Activated naive CD8-positive, alpha-beta T cell (primary cell): ENCODE data around the gene FHIT.

Source experiments
- H3K27ac Mint-ChIP-seq: one replicate; pipeline ENCODE4 v1.8.0; 2021; ENCODE audit warnings: mixed read lengths
- H3K27me3 Mint-ChIP-seq: one replicate; pipeline ENCODE4 v1.8.0; 2021; ENCODE audit warnings: mixed read lengths
- H3K36me3 Mint-ChIP-seq: one replicate; pipeline ENCODE4 v1.8.0; 2021; ENCODE audit warnings: mixed read lengths
- H3K4me1 Mint-ChIP-seq: one replicate; pipeline ENCODE4 v1.8.0; 2021; ENCODE audit warnings: low read depth, mixed read lengths
- H3K4me3 Mint-ChIP-seq: one replicate; pipeline ENCODE4 v1.8.0; 2021; ENCODE audit warnings: mild to moderate bottlenecking, mixed read lengths
- H3K9me3 Mint-ChIP-seq: one replicate; pipeline ENCODE4 v1.8.0; 2021; ENCODE audit warnings: low read depth, mixed read lengths

Gene FHIT

GRCh38 chr3:61169621-61170251 lies 81.5 kb downstream of the FHIT start:
- H3K4me3 Mint-ChIP-seq = no peak overlapping the region
- no peak overlapping the region for H3K27ac Mint-ChIP-seq
- H3K4me1 Mint-ChIP-seq = no peaks in the 10 kb centered on the region
- H3K9me3 Mint-ChIP-seq = peaks cover 9% of the 10 kb centered on the region
- H3K36me3 Mint-ChIP-seq = peaks cover 19% of the 10 kb centered on the region
- no peaks in the 10 kb centered on the region for H3K27me3 Mint-ChIP-seq

GRCh38 chr3:61168286-61168685 lies 83.0 kb downstream of the FHIT start:
- peaks cover 19% of the 10 kb centered on the region for H3K36me3 Mint-ChIP-seq
- no peaks in the 10 kb centered on the region for H3K27me3 Mint-ChIP-seq
- no peaks in the 10 kb centered on the region for H3K4me1 Mint-ChIP-seq
- H3K27ac Mint-ChIP-seq = no peak overlapping the region
- peaks cover 10% of the 10 kb centered on the region for H3K9me3 Mint-ChIP-seq
- no peak overlapping the region for H3K4me3 Mint-ChIP-seq

DNA sequence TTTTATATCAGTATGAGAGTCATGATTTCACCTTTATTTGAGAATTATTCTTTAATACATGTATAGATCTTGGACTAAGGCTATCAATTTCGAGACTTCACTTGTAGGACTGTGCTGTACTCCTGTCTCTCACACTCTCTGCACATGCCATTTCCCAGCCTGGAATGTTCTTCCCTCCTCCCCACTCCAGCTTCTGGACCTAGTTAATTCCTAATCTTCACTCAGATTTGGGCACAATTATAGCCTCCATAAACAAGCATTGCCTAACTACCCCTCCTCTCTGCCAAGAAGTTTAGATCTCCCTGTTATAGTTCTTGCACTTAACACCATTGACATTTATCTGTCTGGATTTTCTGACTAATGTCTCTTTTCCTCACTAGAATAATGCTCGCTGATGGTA lies 88.3 kb downstream of the FHIT start:
- peaks cover 10% of the 10 kb centered on the region for H3K9me3 Mint-ChIP-seq
- H3K27ac Mint-ChIP-seq = no peak overlapping the region
- H3K36me3 Mint-ChIP-seq = peaks cover 19% of the 10 kb centered on the region
- no peak overlapping the region for H3K4me3 Mint-ChIP-seq
- H3K27me3 Mint-ChIP-seq = no peaks in the 10 kb centered on the region
- H3K4me1 Mint-ChIP-seq = peaks cover 7% of the 10 kb centered on the region

GRCh38 chr3:61158667-61159066 lies 92.6 kb downstream of the FHIT start:
- Mint-ChIP-seq H3K36me3 (no peaks in the 10 kb centered on the region), H3K27ac (no peak overlapping the region), H3K9me3 (no peaks in the 10 kb centered on the region), H3K4me3 (no peak overlapping the region), H3K27me3 (no peaks in the 10 kb centered on the region), H3K4me1 (peaks cover 7% of the 10 kb centered on the region)

DNA sequence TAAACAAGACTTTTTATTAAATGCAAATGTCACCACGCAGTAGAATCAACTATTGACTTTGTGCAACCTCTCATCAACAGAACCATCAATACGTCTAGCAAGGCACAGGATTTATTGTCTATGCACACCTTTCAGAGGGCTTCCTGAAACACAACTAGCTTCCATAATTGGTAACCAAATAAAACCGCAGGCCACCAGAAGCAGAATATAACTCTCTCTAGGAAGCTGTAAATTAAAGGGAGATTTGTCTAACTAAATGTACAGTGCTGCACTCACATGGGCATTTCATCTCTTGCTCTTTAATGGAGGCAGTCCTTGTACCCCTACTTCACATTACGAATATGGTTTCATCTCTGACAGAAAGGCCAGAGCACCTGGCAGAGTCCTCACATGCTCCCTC lies 93.0 kb downstream of the FHIT start:
- no peak overlapping the region for H3K27ac Mint-ChIP-seq
- H3K9me3 Mint-ChIP-seq = no peaks in the 10 kb centered on the region
- peaks cover 7% of the 10 kb centered on the region for H3K4me1 Mint-ChIP-seq
- no peaks in the 10 kb centered on the region for H3K27me3 Mint-ChIP-seq
- no peaks in the 10 kb centered on the region for H3K36me3 Mint-ChIP-seq
- no peak overlapping the region for H3K4me3 Mint-ChIP-seq

DNA sequence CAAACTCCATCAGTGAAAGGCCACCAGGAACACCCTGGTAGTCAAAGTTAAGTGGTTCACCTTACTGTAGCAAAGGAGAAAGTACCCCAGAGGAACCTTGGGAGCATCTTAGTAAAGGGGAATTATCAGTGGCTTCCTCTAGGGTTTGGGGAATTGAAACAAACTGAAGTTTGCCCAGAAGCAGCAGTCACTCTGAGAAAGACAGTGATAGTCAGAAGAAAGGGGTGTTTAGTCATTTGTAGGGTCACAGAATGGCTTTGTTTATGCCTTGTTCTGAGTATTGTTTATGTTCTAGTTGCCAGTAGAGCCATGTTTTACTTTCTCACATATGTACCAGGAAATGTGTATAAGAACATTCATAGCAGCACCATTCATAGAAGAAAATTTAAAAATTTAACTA lies 93.8 kb downstream of the FHIT start:
- no peaks in the 10 kb centered on the region for H3K36me3 Mint-ChIP-seq
- H3K9me3 Mint-ChIP-seq = no peaks in the 10 kb centered on the region
- H3K27ac Mint-ChIP-seq = no peak overlapping the region
- no peak overlapping the region for H3K4me3 Mint-ChIP-seq
- no peaks in the 10 kb centered on the region for H3K27me3 Mint-ChIP-seq
- H3K4me1 Mint-ChIP-seq = peaks cover 7% of the 10 kb centered on the region

DNA sequence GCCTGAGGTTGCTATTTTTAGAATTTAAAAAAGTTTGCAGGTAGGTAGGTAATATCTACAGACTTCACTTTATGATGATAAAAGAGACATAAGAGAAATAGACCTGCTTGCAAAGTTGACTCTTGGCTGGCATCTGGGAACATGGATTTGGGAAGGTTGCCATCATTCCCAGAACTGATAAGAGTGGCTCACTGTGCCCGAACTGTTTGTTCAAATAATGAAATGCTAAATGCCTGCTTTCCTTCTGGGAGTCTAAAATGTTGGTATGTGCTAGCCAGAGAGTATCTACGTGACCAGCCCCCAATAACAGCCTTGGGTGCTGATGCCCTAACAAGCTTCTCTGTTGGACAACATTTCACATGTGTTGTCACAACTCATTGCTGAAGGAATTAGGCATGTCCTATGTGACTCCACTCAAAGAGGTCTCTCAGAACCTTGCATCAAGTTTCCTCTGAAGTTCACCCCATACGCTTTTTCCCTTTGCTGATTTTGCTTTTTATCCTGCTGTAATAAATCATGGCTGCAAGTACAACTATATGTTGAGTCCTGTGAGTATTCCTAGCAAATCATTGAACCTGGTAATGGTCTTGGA lies 95.5 kb downstream of the FHIT start:
- peaks cover 7% of the 10 kb centered on the region for H3K4me1 Mint-ChIP-seq
- peaks cover 4% of the 10 kb centered on the region for H3K36me3 Mint-ChIP-seq
- no peaks in the 10 kb centered on the region for H3K9me3 Mint-ChIP-seq
- H3K27me3 Mint-ChIP-seq = no peaks in the 10 kb centered on the region
- no peak overlapping the region for H3K4me3 Mint-ChIP-seq
- H3K27ac Mint-ChIP-seq = no peak overlapping the region

- Mint-ChIP-seq H3K36me3 (peaks cover 6% of the 10 kb centered on the region), H3K27ac (no peak overlapping the region)
Measured at GRCh38 chr3:61154457-61155198, 96.6 kb downstream of the FHIT start.

GRCh38 chr3:61152071-61152470 lies 99.2 kb downstream of the FHIT start:
- Mint-ChIP-seq H3K9me3 (peaks cover 4% of the 10 kb centered on the region), H3K4me1 (no peaks in the 10 kb centered on the region), H3K27me3 (no peaks in the 10 kb centered on the region), H3K27ac (no peak overlapping the region), H3K36me3 (peaks cover 6% of the 10 kb centered on the region), H3K4me3 (no peak overlapping the region)

More at GRCh38 chr3:61154457-61155198, 96.6 kb downstream of the FHIT start:
- Mint-ChIP-seq H3K4me1 (peaks cover 7% of the 10 kb centered on the region), H3K4me3 (no peak overlapping the region), H3K9me3 (peaks cover 4% of the 10 kb centered on the region), H3K27me3 (no peaks in the 10 kb centered on the region)

DNA sequence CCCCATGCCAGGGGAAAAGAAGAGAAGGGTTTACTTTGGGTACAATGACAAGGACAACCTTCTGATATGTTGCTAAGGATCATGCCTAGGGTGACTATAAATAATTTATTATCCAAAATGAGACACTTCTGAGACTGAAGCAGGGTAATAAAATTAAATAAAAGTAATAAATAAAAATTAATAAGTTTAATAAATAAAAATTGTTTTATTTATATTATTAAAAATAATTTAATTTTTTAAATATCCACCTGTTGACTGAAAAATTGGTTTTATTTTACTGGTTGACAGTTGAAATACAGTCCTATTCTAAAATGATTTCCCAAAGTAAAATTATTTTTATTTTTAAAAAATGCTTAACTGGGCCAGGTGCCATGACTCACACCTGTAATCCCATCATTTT lies 102.0 kb downstream of the FHIT start:
- no peak overlapping the region for H3K4me3 Mint-ChIP-seq
- H3K4me1 Mint-ChIP-seq = no peaks in the 10 kb centered on the region
- H3K27me3 Mint-ChIP-seq = no peaks in the 10 kb centered on the region
- peaks cover 6% of the 10 kb centered on the region for H3K9me3 Mint-ChIP-seq
- H3K27ac Mint-ChIP-seq = no peak overlapping the region
- peaks cover 8% of the 10 kb centered on the region for H3K36me3 Mint-ChIP-seq

GRCh38 chr3:61146010-61146890 lies 105.0 kb downstream of the FHIT start:
- H3K4me3 Mint-ChIP-seq = no peak overlapping the region
- H3K27me3 Mint-ChIP-seq = no peaks in the 10 kb centered on the region
- no peak overlapping the region for H3K27ac Mint-ChIP-seq
- H3K4me1 Mint-ChIP-seq = no peaks in the 10 kb centered on the region
- H3K9me3 Mint-ChIP-seq = peaks cover 6% of the 10 kb centered on the region
- H3K36me3 Mint-ChIP-seq = peaks cover 7% of the 10 kb centered on the region

DNA sequence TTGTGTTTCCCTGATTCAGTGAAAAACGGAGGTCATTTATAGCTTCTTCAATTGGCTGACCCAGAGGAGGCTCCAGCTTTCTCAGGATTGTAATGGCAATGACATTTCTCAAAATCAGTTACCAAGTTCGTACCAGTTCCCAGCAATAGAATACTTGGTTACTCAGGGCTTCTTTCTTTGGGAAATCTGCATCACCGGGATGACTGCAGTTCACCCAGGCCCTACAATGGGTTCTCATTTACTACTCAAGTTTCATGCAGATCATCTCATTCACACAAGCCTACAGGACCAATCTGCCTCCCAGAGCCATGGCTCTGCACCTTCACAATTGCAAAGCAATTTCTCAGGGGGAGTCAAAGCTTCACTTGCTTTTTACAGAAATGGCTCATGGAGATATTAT lies 109.6 kb downstream of the FHIT start:
- Mint-ChIP-seq H3K27me3 (no peaks in the 10 kb centered on the region), H3K27ac (no peak overlapping the region), H3K36me3 (peaks cover 6% of the 10 kb centered on the region), H3K4me1 (no peaks in the 10 kb centered on the region), H3K9me3 (peaks cover 3% of the 10 kb centered on the region), H3K4me3 (no peak overlapping the region)

DNA sequence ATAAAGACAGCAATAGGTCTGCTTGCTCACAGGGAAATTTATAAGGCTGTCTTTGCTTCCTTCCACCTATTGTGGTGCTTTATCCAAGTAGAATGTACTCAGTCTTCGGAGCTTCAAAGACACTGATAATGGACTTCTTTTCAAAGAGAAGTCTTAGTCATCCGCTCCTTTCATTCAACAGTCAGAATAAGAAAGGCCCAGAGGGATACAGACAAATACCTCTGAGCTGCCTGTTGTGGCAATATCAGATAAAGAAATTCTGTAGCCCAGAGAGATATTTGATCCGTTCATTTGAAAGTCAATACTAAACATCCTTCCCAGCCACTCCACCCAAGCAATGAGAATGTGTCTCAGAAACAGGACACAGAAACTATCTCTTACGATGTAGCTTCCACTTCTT lies 110.0 kb downstream of the FHIT start:
- Mint-ChIP-seq H3K27me3 (no peaks in the 10 kb centered on the region), H3K4me1 (no peaks in the 10 kb centered on the region), H3K4me3 (no peak overlapping the region), H3K9me3 (peaks cover 3% of the 10 kb centered on the region), H3K27ac (no peak overlapping the region), H3K36me3 (peaks cover 6% of the 10 kb centered on the region)

DNA sequence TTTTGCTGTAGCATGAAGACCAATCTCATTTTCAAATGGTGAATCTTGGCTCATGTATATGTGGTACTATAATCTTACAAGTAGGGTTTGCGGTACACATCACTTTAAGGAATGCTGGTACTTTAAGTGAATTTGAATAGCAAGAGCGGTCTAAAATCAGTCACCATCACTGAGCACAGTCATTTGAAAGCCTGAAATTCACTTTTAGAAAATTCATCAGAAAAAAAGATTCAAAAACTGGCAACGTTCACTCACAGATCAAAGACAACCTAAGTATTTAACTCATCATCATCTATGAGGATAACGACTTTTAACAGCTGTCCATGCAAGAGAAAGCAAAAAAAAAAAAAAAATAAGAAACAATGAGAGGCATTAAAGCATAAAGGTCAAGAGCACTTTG lies 111.6 kb downstream of the FHIT start:
- Mint-ChIP-seq H3K36me3 (peaks cover 6% of the 10 kb centered on the region), H3K27me3 (no peaks in the 10 kb centered on the region), H3K4me3 (no peak overlapping the region), H3K27ac (no peak overlapping the region), H3K4me1 (no peaks in the 10 kb centered on the region), H3K9me3 (peaks cover 2% of the 10 kb centered on the region)

DNA sequence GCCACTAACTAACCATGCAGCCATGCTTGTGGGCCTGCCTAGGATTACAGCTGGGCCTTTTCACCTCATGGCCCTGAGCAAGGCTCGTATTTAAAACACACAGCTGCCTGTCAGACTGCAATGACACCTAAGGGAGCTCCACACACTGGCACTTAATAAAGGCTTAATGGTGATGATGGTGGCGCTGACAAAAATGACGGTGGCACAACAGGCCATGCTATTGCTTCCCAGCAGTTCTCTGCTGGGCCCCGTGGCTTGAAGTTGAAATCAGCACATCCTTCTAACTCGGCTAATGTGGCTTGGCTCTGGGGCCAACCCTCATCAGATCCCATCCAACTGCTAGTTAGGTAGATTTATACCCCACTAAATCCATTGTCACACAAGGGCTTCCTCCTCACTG lies 112.9 kb downstream of the FHIT start:
- Mint-ChIP-seq H3K9me3 (no peaks in the 10 kb centered on the region), H3K27ac (no peak overlapping the region), H3K27me3 (no peaks in the 10 kb centered on the region), H3K4me1 (no peaks in the 10 kb centered on the region), H3K36me3 (peaks cover 2% of the 10 kb centered on the region), H3K4me3 (no peak overlapping the region)
